HG02678 (cell line): Measurements from ENCODE around the gene TMEM247.

Experiments used
- ATAC-seq: cut with Tn5 transposase; IDR thresholded peaks from one replicate; pipeline ENCODE4 v1.9.1; 2021; ENCODE audit warnings: mild to moderate bottlenecking, moderate library complexity; ENCODE audit not compliant: unreplicated experiment

TMEM247 gene

GRCh38 chr2:46479265-46479664 lies at the start of gene TMEM247:
TMEM247 (plus strand) TSS chr2:46479565.
- no peak for ATAC-seq

DNA sequence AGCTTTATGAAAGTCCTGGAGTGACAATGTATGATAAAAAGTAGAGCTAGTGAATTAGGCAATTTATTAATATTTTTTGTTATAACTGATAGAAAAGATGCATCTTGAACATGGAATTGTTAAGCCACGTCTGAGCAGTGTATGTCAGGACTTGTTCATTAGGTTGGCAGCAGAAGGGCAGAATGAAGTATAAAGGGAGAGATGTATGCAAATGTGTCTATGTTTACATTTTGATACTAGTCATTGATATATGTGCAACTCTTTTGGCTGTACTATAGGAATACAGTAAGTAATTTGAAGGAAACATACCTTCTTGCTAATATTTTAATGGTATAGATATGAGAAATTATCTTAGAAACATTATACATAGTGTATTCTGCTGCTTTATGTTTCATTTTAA lies 49.0 kb upstream of the TMEM247 start:
- no peak for ATAC-seq

DNA sequence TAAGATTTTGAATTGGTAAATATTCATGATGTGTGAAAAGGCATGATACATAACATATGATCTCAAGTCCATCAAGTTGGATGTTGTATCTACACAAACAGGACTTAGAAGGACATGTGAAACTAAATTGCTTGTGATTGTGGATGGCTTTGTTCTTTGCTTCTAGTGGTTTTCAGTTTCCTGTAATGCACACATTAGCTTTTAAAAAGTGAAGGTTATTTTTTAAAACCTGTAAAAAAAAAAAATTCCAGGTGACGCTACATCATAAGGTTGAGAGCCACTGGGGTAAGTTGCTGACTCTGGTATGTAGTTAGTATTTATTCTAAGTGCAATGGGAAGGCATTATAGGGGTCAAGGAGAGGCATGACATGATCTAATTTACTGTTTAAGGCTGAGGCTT lies 48.4 kb upstream of the TMEM247 start:
- no peak for ATAC-seq

DNA sequence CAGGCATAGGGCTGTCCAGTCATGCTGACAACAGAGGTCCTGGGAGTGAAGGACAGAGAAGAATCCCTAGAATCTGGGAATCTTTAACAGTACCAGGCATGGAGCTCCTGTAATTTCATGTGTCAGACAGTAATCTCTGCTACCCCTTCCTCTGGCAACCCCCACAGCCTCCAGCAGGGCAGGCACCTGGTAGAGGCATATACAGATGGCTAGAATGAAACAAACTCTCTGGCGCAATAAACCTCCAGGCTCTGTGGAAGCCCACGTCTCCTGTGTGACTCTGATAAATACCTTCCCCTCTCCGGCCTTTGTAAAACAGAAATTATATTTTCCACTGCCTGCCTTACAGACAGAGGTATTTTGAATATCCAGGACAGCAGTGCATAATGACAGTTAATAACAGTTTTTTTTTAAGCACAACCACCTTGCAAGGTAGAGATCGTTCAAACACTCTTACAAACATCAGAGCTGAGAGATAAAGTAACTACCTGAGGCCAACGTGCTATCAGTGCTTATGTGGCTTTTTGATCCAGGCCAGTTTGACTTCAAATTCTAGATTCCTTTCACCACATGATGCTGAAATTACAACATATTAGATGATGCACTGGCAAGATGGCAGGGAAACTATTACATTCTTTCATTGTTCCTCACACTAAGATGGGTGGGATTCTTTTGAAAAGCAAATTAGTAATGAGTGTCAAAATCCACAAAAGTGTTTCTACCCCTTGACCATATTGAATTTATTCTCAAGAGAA lies 47.7 kb upstream of the TMEM247 start:
- no peak for ATAC-seq

DNA sequence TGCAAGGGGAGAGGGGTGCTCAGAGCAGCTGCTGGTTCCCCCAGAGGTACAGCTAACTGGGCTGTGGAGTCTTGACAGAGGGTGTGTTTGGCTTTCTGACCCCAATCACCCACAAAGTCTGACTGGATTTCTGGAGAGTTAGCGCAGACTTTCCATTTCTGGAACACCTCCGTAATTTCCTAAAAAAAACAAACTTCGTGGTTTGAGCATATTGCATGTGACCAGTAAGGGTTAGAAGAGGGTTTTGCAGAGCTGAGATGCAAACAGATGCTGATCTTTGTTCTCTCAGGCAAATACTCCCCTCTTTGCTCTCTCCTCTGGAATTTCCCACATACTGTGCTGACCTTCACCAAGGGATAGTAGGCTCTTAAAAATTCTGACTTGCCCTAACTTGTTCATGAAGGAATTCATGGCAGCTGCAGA lies 44.5 kb upstream of the TMEM247 start:
- ATAC-seq, result no peak

- ATAC-seq, result no peak
Observed at GRCh38 chr2:46435353-46435752, 44.0 kb upstream of the TMEM247 start.

DNA sequence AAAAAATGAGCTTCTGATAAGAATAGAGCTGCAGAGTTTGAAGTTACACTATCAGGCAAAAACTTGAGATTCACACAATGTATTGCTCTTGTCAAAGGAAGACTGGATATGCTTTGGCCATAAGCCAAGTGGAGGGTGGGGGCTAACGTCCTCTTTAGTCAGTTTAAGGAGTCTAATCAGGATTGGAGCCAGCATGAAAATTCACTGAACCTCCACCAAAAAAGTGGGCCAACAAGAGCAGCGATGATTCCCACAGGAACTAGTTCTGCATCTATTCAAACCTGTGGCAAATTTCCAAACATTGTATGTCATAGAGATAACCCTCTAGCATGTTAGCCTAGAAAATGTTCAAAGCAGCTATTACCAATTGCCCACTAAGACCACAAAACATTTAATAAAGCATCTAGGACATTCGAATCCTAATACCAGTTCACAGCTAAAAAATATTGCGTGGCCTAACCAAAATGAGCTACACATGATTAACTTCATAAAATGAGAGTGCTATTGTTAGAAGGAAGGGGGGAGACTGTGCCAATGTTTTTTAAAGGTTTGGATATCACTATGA lies 43.5 kb upstream of the TMEM247 start:
- no peak for ATAC-seq

DNA sequence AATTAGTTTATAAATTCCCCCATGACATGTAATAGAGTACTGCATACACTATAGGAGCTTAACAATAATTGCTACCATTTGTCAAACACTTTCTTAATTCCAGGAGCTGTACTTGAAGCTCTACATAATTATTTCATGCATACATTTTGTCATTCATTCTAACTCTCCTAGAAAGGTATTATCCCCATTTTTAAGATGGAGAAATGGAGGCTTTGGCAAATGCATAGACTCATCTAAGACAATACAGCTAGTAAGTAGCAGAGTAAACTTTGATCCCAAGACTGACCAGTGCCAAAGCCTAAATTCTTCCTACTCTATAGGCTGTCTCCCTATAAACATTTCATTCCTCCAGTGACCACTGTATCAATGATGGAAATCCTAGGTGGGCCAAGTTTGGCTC lies 42.6 kb upstream of the TMEM247 start:
- ATAC-seq, result no peak

DNA sequence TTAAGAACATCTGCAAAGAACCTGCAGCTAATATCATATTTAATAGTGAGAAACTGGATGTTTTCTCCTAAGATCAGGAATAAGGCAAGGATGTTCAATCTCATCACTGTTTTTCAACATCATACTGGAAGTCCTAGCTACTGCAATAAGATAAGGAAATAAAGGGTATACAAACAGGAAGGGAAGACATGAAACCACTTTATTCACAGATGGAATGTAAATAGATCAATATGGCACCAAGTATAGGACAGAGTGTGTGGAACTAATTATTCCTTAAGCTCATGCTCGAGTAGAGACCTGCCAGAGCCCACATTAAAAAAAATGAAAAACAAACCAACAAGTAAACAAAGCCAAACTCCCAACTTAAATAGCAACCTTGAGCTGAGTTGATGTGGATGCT lies 41.3 kb upstream of the TMEM247 start:
- ATAC-seq, result no peak

GRCh38 chr2:46438794-46439193 lies 40.6 kb upstream of the TMEM247 start:
- no peak for ATAC-seq

- ATAC-seq, result no peak
Observed at GRCh38 chr2:46439582-46439981, 39.8 kb upstream of the TMEM247 start.

DNA sequence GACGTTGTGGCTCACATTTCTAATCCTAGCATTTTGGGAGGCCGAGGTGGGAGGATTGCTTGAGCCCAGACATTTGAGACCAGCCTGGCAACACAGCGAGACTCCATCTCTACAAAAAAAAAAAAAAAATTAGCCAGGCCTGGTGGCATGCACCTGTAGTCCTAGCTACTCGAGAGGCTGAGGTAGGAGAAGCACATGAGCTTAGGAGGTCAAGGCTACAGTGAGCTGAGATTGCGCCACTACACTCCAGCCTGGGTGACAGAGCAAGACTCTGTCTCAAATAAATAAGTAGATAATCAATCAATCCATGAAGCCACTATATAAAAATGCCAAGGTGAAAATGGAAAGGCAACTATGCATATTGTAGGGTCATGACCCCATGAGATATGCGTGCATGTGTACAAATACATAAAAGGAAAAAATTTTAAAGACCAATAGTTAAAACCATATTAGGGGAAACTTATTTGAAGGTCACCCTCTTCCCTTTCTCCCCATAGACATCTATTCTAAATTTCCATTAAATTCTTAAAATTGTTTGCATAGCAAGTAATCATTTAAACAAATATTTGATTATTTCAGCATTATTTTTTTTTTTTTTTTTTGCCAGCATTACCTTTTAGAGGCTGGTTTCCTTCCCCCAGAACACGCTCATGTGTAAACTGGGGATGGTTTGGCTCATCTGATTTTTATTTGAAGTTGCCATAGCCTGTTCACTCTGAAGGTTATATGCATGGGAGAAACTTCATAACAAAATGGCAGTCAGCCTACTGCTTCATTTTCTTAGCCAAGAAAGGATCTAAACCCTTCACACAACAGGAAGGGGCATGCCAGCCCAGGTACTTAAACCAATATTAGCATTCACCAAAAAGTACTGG lies 37.3 kb upstream of the TMEM247 start:
- no peak for ATAC-seq

- ATAC-seq, result no peak
Observed at GRCh38 chr2:46444732-46445131, 34.6 kb upstream of the TMEM247 start.

GRCh38 chr2:46445556-46445955 lies 33.8 kb upstream of the TMEM247 start:
- no peak for ATAC-seq

DNA sequence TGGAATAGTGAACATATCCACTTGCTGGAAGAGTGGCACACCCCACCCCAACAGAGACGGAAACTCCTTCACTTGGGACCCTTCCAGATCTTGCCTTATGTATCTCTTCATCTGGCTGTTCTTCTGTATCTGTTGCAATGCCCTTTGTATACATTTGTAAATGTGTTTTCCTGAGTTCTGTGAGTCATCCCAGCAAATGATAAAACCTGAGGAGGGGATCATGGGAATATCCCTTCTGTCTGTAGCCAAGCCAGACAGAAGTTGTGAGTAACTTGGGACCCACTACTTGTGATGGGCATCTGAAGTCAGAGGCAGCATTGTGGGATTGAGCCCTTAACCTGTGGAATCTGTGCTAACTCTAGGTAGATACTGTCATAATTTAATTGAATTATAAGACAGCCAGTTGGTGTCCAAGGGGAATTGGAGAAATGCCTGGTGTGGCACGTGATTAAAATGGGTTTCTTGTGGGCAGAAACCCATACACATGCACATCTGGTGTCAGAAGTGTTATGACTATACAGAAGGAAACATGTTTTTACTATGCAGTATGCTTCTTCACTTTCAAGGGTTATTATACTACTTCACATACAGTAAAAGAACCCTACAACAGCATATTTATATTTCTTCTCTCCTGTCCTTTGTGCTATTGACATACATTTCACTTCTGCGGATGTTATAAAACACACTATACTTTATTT lies 32.3 kb upstream of the TMEM247 start:
- ATAC-seq, result no peak

DNA sequence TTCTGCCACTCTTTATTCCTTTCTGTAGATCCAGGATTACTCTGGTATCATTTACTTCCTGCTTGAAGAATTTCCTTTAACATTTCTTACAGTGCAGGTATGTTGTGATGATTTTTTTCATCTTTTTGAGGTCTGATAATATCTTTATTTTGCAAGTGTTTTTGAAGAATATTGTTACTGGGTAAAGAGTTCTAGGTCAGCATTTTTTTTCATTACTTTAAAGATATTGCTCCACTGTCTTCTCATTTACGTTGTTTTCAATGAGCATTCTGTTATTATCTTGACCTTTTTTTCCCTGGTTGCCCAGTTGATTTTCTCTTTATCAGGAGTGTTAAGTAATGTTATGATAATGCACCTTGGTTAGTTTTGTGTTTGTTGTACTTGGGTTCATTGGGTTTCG lies 31.7 kb upstream of the TMEM247 start:
- no peak for ATAC-seq

DNA sequence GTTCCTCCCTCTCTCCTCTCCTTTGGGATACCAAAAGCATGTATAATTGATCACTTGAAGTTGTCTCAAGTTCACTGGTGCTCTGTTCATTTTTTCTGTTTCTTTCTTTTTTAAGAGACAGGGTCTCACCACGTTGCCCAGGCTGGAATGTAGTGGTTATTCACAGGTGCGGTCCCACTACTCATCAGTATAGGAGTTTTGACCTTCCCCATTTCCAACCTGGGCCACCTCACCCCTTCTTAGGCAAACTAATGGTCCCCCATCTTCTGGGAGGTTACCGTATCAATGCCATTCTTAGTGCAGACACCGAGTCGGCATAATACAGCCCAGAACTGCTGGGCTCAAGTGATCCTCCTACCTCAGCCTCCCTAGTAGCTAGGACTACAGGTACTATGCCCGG lies 31.3 kb upstream of the TMEM247 start:
- ATAC-seq, result no peak

DNA sequence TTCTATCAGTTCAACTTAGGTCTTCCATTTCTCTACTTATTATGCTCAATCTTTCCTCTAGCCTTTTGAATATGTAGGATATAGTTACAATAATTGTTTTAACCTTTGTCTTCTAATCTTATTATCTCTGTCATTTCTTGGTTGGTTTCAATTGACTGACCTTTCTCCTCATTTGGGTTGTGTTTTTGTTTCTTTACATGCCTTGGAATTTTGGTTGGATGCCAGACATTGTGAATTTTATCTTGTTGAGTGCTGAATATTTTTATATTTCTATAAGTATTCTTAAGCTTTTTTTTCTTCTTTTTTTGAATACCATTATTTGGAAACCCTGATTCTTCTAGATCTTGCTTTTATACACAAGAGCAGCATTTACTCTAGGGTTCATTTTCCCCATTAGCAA lies 30.7 kb upstream of the TMEM247 start:
- ATAC-seq, result no peak

DNA sequence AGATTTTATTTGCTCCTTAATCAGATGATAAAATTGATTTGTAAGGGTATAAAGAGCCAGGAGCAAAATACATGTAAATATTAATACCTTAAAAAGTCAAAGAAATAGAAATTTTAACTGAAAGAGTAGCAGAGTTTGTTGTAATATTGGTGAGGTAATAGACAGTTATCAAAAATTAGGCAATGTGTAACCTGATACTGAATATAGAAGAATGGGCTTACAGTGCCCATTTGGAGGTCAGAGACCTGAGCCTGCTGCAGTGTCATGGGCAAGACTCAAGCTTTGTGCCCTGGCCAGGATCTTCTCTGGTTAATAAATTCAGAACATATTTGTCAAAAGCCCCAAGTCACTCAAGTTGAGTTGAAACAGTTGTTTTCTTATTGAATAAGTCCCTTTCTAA lies 29.7 kb upstream of the TMEM247 start:
- no peak for ATAC-seq

- no peak for ATAC-seq
Observed at GRCh38 chr2:46451131-46451711, 28.1 kb upstream of the TMEM247 start.

DNA sequence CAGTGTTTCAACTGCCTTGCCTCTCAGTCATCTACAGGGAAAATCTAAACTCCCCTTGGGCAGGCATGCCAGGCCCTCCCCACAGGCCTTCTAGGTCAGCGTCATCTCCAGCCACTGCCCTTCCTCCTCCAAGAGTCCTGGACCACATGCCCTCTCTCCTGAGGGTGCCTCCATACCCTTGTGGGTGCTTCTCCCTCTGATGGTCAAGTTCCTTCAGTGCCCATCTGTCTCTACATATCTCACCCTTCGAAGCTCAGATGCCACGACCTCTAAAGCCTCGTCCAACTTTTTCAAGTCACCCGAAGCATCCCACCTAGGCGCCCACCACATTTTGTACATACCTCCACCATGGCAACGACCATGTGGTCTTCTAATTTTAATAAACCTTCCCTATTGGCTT lies 22.6 kb upstream of the TMEM247 start:
- no peak for ATAC-seq
